K562 (cell line): ENCODE data around the gene MRPS5. TPM values are rescaled to one million over a fixed set of nuclear protein-coding genes. Genes with fewer than 3 reads are reported as not detected.
A peak's percentile ranks its signal among the peaks of the same experiment; 100 is the strongest.

Source experiments
- ATAC-seq: fragments of 200-7000 bp; cut with Tn5 transposase; 3 replicates; pipeline ENCODE4 v1.9.1; 2020; ENCODE audit warnings: moderate library complexity
- BruUV-seq: library from RNA; stranded (reverse); fragments of 400-500 nt; replicated peaks from 2 replicates; lab custom pipeline; 2021; lab: Mats Ljungman, UMichigan
- CTCF ChIA-PET: fragments of 300-600 bp; formaldehyde crosslinking; extraction: SDS; loops from one replicate; lab custom pipeline; 2021; ENCODE audit warnings: low intra/inter-chr PET ratio; lab: Yijun Ruan, JAX
- POLR2A ChIA-PET: fragments of 300-600, 350-650 bp; sonication (Branson Sonifier 250); formaldehyde crosslinking; extraction: SDS; loops from one replicate; lab custom pipeline; 2021; ENCODE audit warnings: antibody characterized with exemption, inconsistent platforms; lab: Yijun Ruan, JAX
- DNase-seq, 4 experiments: peaks; one replicate each; pipeline versions ENCODE4 v3.0.0 to v3.0.0-alpha.2; 2011 to 2018; ENCODE audit warnings: low spot score in 3 of 4, mixed read lengths in 3 of 4; ENCODE audit errors: extremely low read depth in 1 of 4
- FAIRE-seq: peaks from 2 replicates; lab custom pipeline; 2011; peaks lifted over from hg19 to GRCh38; lab: Jason Lieb, UNC
- H2AFZ ChIP-seq: 2 replicates; pipeline ENCODE4 v1.6.0; 2011; ENCODE audit warnings: low read depth, low read length, control low read depth, inconsistent platforms
- H3K27ac ChIP-seq: fragments of 200-600 bp; 3 replicates; pipeline ENCODE4 v1.8.0; 2011; ENCODE audit warnings: low read depth, mild to moderate bottlenecking, control low read depth, inconsistent platforms, low read length, moderate library complexity, mixed read lengths; ENCODE audit errors: extremely low read depth
- H3K27me3 ChIP-seq, 2 experiments: fragments of 300-600 bp in 1 of 2; 2 replicates in 1 of 2; 3 replicates in 1 of 2; pipeline versions ENCODE4 v1.6.0 to v1.8.0; 2011; ENCODE audit warnings: inconsistent platforms in 2 of 2, low read length in 2 of 2, mild to moderate bottlenecking in 1 of 2, mixed read lengths in 1 of 2, moderate library complexity in 1 of 2; ENCODE audit not compliant: control insufficient read depth in 2 of 2, insufficient read depth in 2 of 2
- H3K36me3 ChIP-seq: fragments of 300-600 bp; 3 replicates; pipeline ENCODE4 v1.8.0; 2011; ENCODE audit warnings: mild to moderate bottlenecking, low read length, inconsistent platforms; ENCODE audit not compliant: control insufficient read depth, insufficient read depth
- H3K4me1 ChIP-seq, 2 experiments: fragments of 200-600 bp in 1 of 2; replicated peaks in 1 of 2; 2 replicates in 1 of 2; 3 replicates in 1 of 2; pipeline versions ENCODE4 v1.5.1 to v1.8.0; 2011; ENCODE audit warnings: inconsistent platforms in 2 of 2, low read length in 2 of 2, mild to moderate bottlenecking in 1 of 2, mixed read lengths in 1 of 2, moderate library complexity in 1 of 2; ENCODE audit not compliant: control insufficient read depth in 2 of 2, insufficient read depth in 2 of 2
- H3K4me2 ChIP-seq: 2 replicates; pipeline ENCODE4 v1.6.1; 2011; ENCODE audit warnings: low read length, control low read depth, inconsistent platforms, mixed read lengths; ENCODE audit not compliant: insufficient read depth
- H3K4me3 ChIP-seq: fragments of 200-600 bp; sonication (generic), shearing (Covaris generic); 2 replicates; pipeline ENCODE4 v1.5.1; 2016; ENCODE audit warnings: control low read depth, inconsistent platforms
- H3K79me2 ChIP-seq: fragments of 200-600 bp; 3 replicates; pipeline ENCODE4 v1.8.0; 2011; ENCODE audit warnings: low read length, inconsistent platforms; ENCODE audit not compliant: control insufficient read depth, insufficient read depth
- H3K9ac ChIP-seq, 2 experiments: 2 replicates each; pipeline versions ENCODE4 v1.6.0 to v1.6.1; 2011; ENCODE audit warnings: low read depth in 2 of 2, low read length in 2 of 2, control low read depth in 1 of 2, inconsistent platforms in 1 of 2, mild to moderate bottlenecking in 1 of 2, mixed read lengths in 1 of 2; ENCODE audit not compliant: insufficient read depth in 1 of 2
- H3K9me1 ChIP-seq: one replicate; pipeline ENCODE4 v1.6.0; 2011; ENCODE audit warnings: inconsistent platforms, mild to moderate bottlenecking, low read length, moderate library complexity; ENCODE audit not compliant: control insufficient read depth, insufficient read depth
- H3K9me3 ChIP-seq: replicated peaks from 2 replicates; pipeline ENCODE4 v1.5.1; 2011; ENCODE audit warnings: low read depth, low read length, inconsistent platforms; ENCODE audit not compliant: control insufficient read depth, insufficient read depth
- H4K20me1 ChIP-seq: replicated peaks from 2 replicates; pipeline ENCODE4 v1.6.1; 2011; ENCODE audit warnings: low read length, inconsistent platforms, mixed read lengths; ENCODE audit not compliant: control insufficient read depth, insufficient read depth
- CBX1 ChIP-seq: sonication (generic); IDR thresholded peaks from 2 replicates; pipeline ENCODE4 v1.6.1; 2016; ENCODE audit warnings: antibody characterized with exemption, low read depth, mild to moderate bottlenecking
- EGR1 ChIP-seq: fragments of 450-650 bp; conservative IDR thresholded peaks from 2 replicates; pipeline ENCODE4 v1.6.1; 2017; ENCODE audit warnings: mild to moderate bottlenecking
- GTF2A2 ChIP-seq: IDR thresholded peaks from 2 replicates; pipeline ENCODE4 v1.6.1; 2016; ENCODE audit warnings: mild to moderate bottlenecking, missing genetic modification characterization, missing compliant biosample characterization
- MGA ChIP-seq: fragments of 450-650 bp; IDR thresholded peaks from 2 replicates; pipeline ENCODE4 v1.6.1; 2016; ENCODE audit warnings: mild to moderate bottlenecking, moderate library complexity
- PCBP1 ChIP-seq: fragments of 200-400 bp; formaldehyde crosslinking; IDR thresholded peaks from 2 replicates; pipeline ENCODE4 v1.6.1; 2018; ENCODE audit warnings: mild to moderate bottlenecking, low read depth, low read length; ENCODE audit not compliant: poor library complexity, severe bottlenecking
- RBM17 ChIP-seq: fragments of 200-400 bp; formaldehyde crosslinking; IDR thresholded peaks from 2 replicates; pipeline ENCODE4 v1.6.1; 2017; ENCODE audit warnings: low read depth, mild to moderate bottlenecking, low read length, borderline replicate concordance
- SIN3A ChIP-seq, 2 experiments: fragments of 150-350 bp in 1 of 2; IDR thresholded peaks; 2 replicates each; pipeline ENCODE4 v1.6.1; 2011 to 2016; ENCODE audit warnings: borderline replicate concordance in 2 of 2, low read depth in 2 of 2, low read length in 2 of 2, mild to moderate bottlenecking in 2 of 2, moderate library complexity in 2 of 2; ENCODE audit not compliant: control insufficient read depth in 1 of 2
- TCF3 ChIP-seq: sonication (generic); formaldehyde crosslinking; IDR thresholded peaks from 2 replicates; pipeline ENCODE4 v1.4.0; 2020; ENCODE audit warnings: mild to moderate bottlenecking, missing genetic modification reagents
- TEAD2 ChIP-seq: fragments of 450-650 bp; IDR thresholded peaks from 2 replicates; pipeline ENCODE4 v1.6.1; 2016; ENCODE audit warnings: missing genetic modification characterization, control low read depth, missing compliant biosample characterization
- ZBTB17 ChIP-seq: fragments of 450-650 bp; formaldehyde crosslinking; IDR thresholded peaks from 2 replicates; pipeline ENCODE4 v1.4.0; 2020; ENCODE audit warnings: mild to moderate bottlenecking
- WGBS: fragments of 100-300 bp; shearing (Covaris generic); methylation state at CpG from one replicate; pipeline ENCODE4 v1.1.6; 2016; ENCODE audit warnings: low coverage, mixed read lengths; ENCODE audit not compliant: insufficient coverage; ENCODE audit errors: missing lambda C conversion rate; 5-methylcytosine and 5-hydroxymethylcytosine counted together
- in situ Hi-C: fragments of 300-500 bp; cut with MboI; formaldehyde crosslinking; loops from 4 replicates; pipeline ENCODE4 v1.15.0; 2018; ENCODE audit warnings: inconsistent platforms, mixed read lengths
- intact Hi-C: fragments of 100-400 bp; cut with micrococcal nuclease; formaldehyde crosslinking; loops from 2 replicates; pipeline ENCODE4 v1.14.2; 2022
- polyA plus RNA-seq, 8 experiments: library from polyadenylated mRNA; depleted of rRNA in 4 of 8; stranded (reverse) in 5 of 8; unstranded in 3 of 8; fragments of >200 nt; fragmentation: Nextera tagmentation in 2 of 8; fragmentation: Illumina TruSeq in 1 of 8; extraction: Ambion mirVana in 2 of 8; extraction: Trizol in 1 of 8; gene quantifications; 2 replicates each; pipeline versions ENCODE4 v1.2.1 to v1.2.3, GENCODE V29; 2011 to 2014; ENCODE audit warnings: inconsistent platforms in 1 of 8, missing spikeins in 1 of 8
- total RNA-seq, 7 experiments: library from RNA; depleted of rRNA in 6 of 7; stranded (reverse); fragments of >200 nt in 6 of 7; fragmentation: Illumina TruSeq in 2 of 7; extraction: Trizol in 2 of 7; gene quantifications; 2 replicates each; pipeline versions ENCODE4 v1.2.1 to v1.2.3, GENCODE V29; 2011 to 2021; ENCODE audit warnings: low replicate concordance in 1 of 7

Gene MRPS5
- total and polyA plus RNA-seq, 9 of the 15 experiments (the other 6 are each of a cell fraction or from before 2014, with no cell fraction given): 85.0 to 162 (median 118) TPM

- H3K79me2 ChIP-seq: peaks cover 11% of the 10 kb centered on the region
- H3K4me1 ChIP-seq: peaks cover 4 to 16% of the 10 kb centered on the region in 2 experiments; a peak in 4 of 5 replicates
- peak; percentile 65 to 83 (median 76) for DNase-seq
- H3K27me3 ChIP-seq: no peaks in the 10 kb centered on the region
- ChIA-PET POLR2A (interaction anchor here (0.7 to 1.7 kb wide), 2 partner anchors 20 to 37 kb away, joined by 3 to 4 read pairs; partner anchors contain the start of gene MRPS5), CTCF (no interaction called here)
- peak overlapping the region; percentile 94 for H2AFZ ChIP-seq
- FAIRE-seq: peak; percentile 6
- peak overlapping the region; percentile 73 for H3K4me3 ChIP-seq
- intact Hi-C loops: no loop called here
- H3K4me2 ChIP-seq: peak overlapping the region; percentile 91
- in situ Hi-C loops: no loop called here
- no peaks in the 10 kb centered on the region for H3K9me3 ChIP-seq
- no peaks in the 10 kb centered on the region for H3K9me1 ChIP-seq
- BruUV-seq: TSS peak; percentile 7
- H3K9ac ChIP-seq: peak overlapping the region; percentile 78 to 97
- no peaks in the 10 kb centered on the region for H4K20me1 ChIP-seq
- 8% methylated on average over 37 of the region's 58 CpGs for WGBS
- peak; percentile 81 for ATAC-seq
- H3K27ac ChIP-seq: peak overlapping the region; percentile 72
- peaks cover 23% of the 10 kb centered on the region; the same call in 2 of the 3 replicates for H3K36me3 ChIP-seq
- no peak for TF ChIP-seq ZBTB17 (CRISPR knock-in tag)
- TF ChIP-seq MGA: peak; percentile 58
- TF ChIP-seq PCBP1: peak; percentile 31
- TF ChIP-seq GTF2A2 (tag): no peak
- no peak for TF ChIP-seq RBM17
- peak; percentile 6; the same call in 1 of the 2 replicates for TF ChIP-seq TCF3
- TF ChIP-seq EGR1: 0 out of 2 replicates have a peak, but pooled peaks have one; percentile 8
- 0 out of 2 replicates have a peak, but pooled peaks have one; percentile 33 for TF ChIP-seq CBX1
- TF ChIP-seq SIN3A (IDR thresholded peaks at IDR 0.05; ENCODE audit: borderline replicate concordance in 2 of 2, control insufficient read depth in 1 of 2, low read depth in 2 of 2, low read length in 2 of 2): 0 out of 4 replicates have a peak, but pooled peaks of 1 of the 2 experiments have one; percentile 27
- TF ChIP-seq TEAD2 (tag): no peak
Measured at GRCh38 chr2:95158891-95159619, 37.4 kb upstream of the MRPS5 start.
